ENCODE data around the gene FHIT. TPM values are rescaled to one million over a fixed set of nuclear protein-coding genes. Genes with fewer than 3 reads are reported as not detected.

The FHIT gene
- total and polyA plus RNA-seq, 2 of the 4 experiments (the other 2 are of a cell fraction): 0.07 TPM; not detected in 1

GRCh38 chr3:59708202-59708601 lies 1543.0 kb downstream of the FHIT start:
- Histone ChIP-seq H3K4me1 (ENCODE audit: control insufficient read depth, insufficient read depth, low read length) (peaks cover 2% of the 10 kb centered on the region; the same call in 1 of the 2 replicates), H3K4ac (ENCODE audit: low read depth, low read length) (no peak overlapping the region), H2AK9ac (replicated peaks; ENCODE audit: low read depth, low read length, poor library complexity) (no peak overlapping the region), H3K23ac (ENCODE audit: low read depth, low read length) (no peak overlapping the region), H2BK5ac (ENCODE audit: low read depth, low read length, poor library complexity, severe bottlenecking) (no peak overlapping the region), H4K91ac (ENCODE audit: insufficient read depth, low read depth, low read length) (no peak overlapping the region), H4K5ac (ENCODE audit: low read depth, low read length) (no peak overlapping the region), H3K9ac (ENCODE audit: low read depth, low read length) (no peak overlapping the region), H2AK5ac (ENCODE audit: low read depth, low read length) (no peak overlapping the region), H2BK20ac (ENCODE audit: low read depth, low read length) (no peak overlapping the region), H4K8ac (ENCODE audit: low read depth in 2 of 2, low read length in 2 of 2) (no peak overlapping the region), H3K18ac (ENCODE audit: low read depth, low read length) (no peak overlapping the region), H3K4me3 (ENCODE audit: insufficient read depth, low read depth, low read length) (no peak overlapping the region), H3K27ac (ENCODE audit: insufficient read depth, low read length) (no peak overlapping the region), H3K56ac (ENCODE audit: extremely low read depth, insufficient read depth, low read length) (no peak overlapping the region), H3K9me3 (ENCODE audit: control insufficient read depth, insufficient read depth, low read length) (no peaks in the 10 kb centered on the region), H2AFZ (replicated peaks; ENCODE audit: low read length, poor library complexity) (no peak overlapping the region), H2BK15ac (ENCODE audit: low read depth, low read length) (no peak overlapping the region), H3K14ac (replicated peaks; ENCODE audit: low read depth, low read length) (no peak overlapping the region), H3K9me1 (ENCODE audit: insufficient read depth, low read length) (no peaks in the 10 kb centered on the region), H3K4me2 (ENCODE audit: low read depth, low read length) (no peak overlapping the region), H3K79me1 (ENCODE audit: low read depth in 1 of 2, low read length in 2 of 2) (no peaks in the 10 kb centered on the region), H2BK120ac (ENCODE audit: low read depth, low read length) (no peak overlapping the region), H4K20me1 (ENCODE audit: insufficient read depth, low read length) (no peaks in the 10 kb centered on the region), H3K36me3 (ENCODE audit: control insufficient read depth, insufficient read depth, low read length) (no peaks in the 10 kb centered on the region), H3K27me3 (ENCODE audit: control insufficient read depth, insufficient read depth, low read length) (peaks cover 10% of the 10 kb centered on the region)
- in situ Hi-C loops (cut with MboI; ENCODE audit: low sequenced_read_pairs): no loop called here
- DNase-seq (no peak), ATAC-seq (ENCODE audit: low read depth) (no peak)
- CTCF ChIA-PET: no interaction called here
- POLR2A ChIA-PET (ENCODE audit: unreplicated experiment): no interaction called here
- dilution Hi-C loops (cut with HindIII; ENCODE audit: low sequenced_read_pairs, unreplicated experiment): no loop called here
- TF ChIP-seq MXI1 (IDR thresholded peaks at IDR 0.05; ENCODE audit: borderline replicate concordance, low read depth, low read length) (no peak), MAZ (IDR thresholded peaks at IDR 0.05; ENCODE audit: borderline replicate concordance, low read depth, low read length) (no peak), ELK1 (IDR thresholded peaks at IDR 0.05; ENCODE audit: borderline replicate concordance, low read depth, low read length) (no peak), MAFK (IDR thresholded peaks at IDR 0.05; ENCODE audit: low read depth, low read length) (no peak)
- no TSS peak for BruUV-seq (replicated peaks)
- intact Hi-C loops (cut with micrococcal nuclease): no loop called here
- WGBS, 2 experiments (ENCODE audit: extremely low coverage in 2 of 2, insufficient read length in 1 of 2): no CpG with 5 or more reads among the region's 3 CpGs
